HG03045 (cell line): ENCODE measurements around the gene LAMB2.

Experiments
- ATAC-seq: cut with Tn5 transposase; IDR thresholded peaks from one replicate; pipeline ENCODE4 v1.9.1; 2021; ENCODE audit warnings: mild to moderate bottlenecking, moderate library complexity; ENCODE audit not compliant: unreplicated experiment

Gene LAMB2

GRCh38 chr3:49161808-49162530 is 29.1 kb upstream of the LAMB2 start:
- no peak for ATAC-seq

GRCh38 chr3:49161197-49161596 is 28.3 kb upstream of the LAMB2 start:
- no peak for ATAC-seq

GRCh38 chr3:49158792-49159191 is 25.9 kb upstream of the LAMB2 start:
- no peak for ATAC-seq

GRCh38 chr3:49158103-49158709 is 25.4 kb upstream of the LAMB2 start:
- no peak for ATAC-seq

GRCh38 chr3:49157289-49157688 is 24.4 kb upstream of the LAMB2 start:
- no peak for ATAC-seq

- ATAC-seq = no peak
These were observed 20.6 kb upstream of the LAMB2 start for GRCh38 chr3:49153349-49153912.

- ATAC-seq = no peak
These were observed 18.8 kb upstream of the LAMB2 start for GRCh38 chr3:49151610-49152009.

GRCh38 chr3:49148159-49148558 is 15.3 kb upstream of the LAMB2 start:
- ATAC-seq = no peak

GRCh38 chr3:49140080-49140479 is 7.2 kb upstream of the LAMB2 start:
- no peak for ATAC-seq

- ATAC-seq = no peak
These were observed 2.6 kb upstream of the LAMB2 start for GRCh38 chr3:49135499-49135898.

GRCh38 chr3:49134471-49135265 is 1.8 kb upstream of the LAMB2 start:
- ATAC-seq = no peak

GRCh38 chr3:49133226-49133951 is 539 bp upstream of the LAMB2 start:
- no peak for ATAC-seq

- ATAC-seq = no peak
These were observed 795 bp downstream of the LAMB2 start for GRCh38 chr3:49132073-49132436.

- no peak for ATAC-seq
These were observed 1.3 kb downstream of the LAMB2 start for GRCh38 chr3:49131576-49131975.

- no peak for ATAC-seq
These were observed 1.8 kb downstream of the LAMB2 start for GRCh38 chr3:49131040-49131439.

GRCh38 chr3:49124991-49125670 is 7.7 kb downstream of the LAMB2 start:
- ATAC-seq = no peak

- no peak for ATAC-seq
These were observed 8.6 kb downstream of the LAMB2 start for GRCh38 chr3:49124203-49124602.

GRCh38 chr3:49123687-49124086 is 9.2 kb downstream of the LAMB2 start:
- no peak for ATAC-seq

GRCh38 chr3:49122886-49123545 is 9.8 kb downstream of the LAMB2 start:
- ATAC-seq = no peak

GRCh38 chr3:49122451-49122850 is 10.4 kb downstream of the LAMB2 start:
- ATAC-seq = no peak
